A549 (cell line): ENCODE data around the gene CD164. TPM values are rescaled to one million over a fixed set of nuclear protein-coding genes. Genes with fewer than 3 reads are reported as not detected.
A peak's percentile ranks its signal among the peaks of the same experiment; 100 is the strongest.

ENCODE experiments used
- ATAC-seq, 2 experiments: fragments of 200-7000 bp in 1 of 2; fragments of >200 bp in 1 of 2; cut with Nextera tagmentation in 1 of 2; cut with Tn5 transposase in 1 of 2; 3 replicates each; pipeline versions ENCODE4 v1.8.0 to v1.9.1; 2018 to 2020; ENCODE audit warnings: mild to moderate bottlenecking in 1 of 2, moderate library complexity in 1 of 2
- CTCF ChIA-PET: fragments of 300-600 bp; sonication (Branson Sonifier 250); formaldehyde crosslinking; extraction: SDS; loops from one replicate; lab custom pipeline; 2021; ENCODE audit warnings: antibody characterized with exemption, inconsistent platforms; lab: Yijun Ruan, JAX
- POLR2A ChIA-PET: fragments of 350-600 bp; formaldehyde crosslinking; extraction: SDS; loops from one replicate; lab custom pipeline; 2021; ENCODE audit warnings: antibody characterized with exemption, inconsistent platforms; lab: Yijun Ruan, JAX
- DNase-seq, 2 experiments: peaks; one replicate each; pipeline versions ENCODE4 v3.0.0 to v3.0.0-alpha.2; 2011 to 2016; ENCODE audit warnings: low read depth in 1 of 2, low spot score in 1 of 2
- FAIRE-seq: peaks from 2 replicates; lab custom pipeline; 2011; peaks lifted over from hg19 to GRCh38; lab: Jason Lieb, UNC
- H3K27ac ChIP-seq, 2 experiments: fragments of >200 bp; sonication (Bioruptor Twin); formaldehyde crosslinking; 3 replicates each; pipeline ENCODE4 v1.5.1; 2016 to 2017
- H3K4me1 ChIP-seq: fragments of >200 bp; sonication (Bioruptor Twin); formaldehyde crosslinking; 3 replicates; pipeline ENCODE4 v1.6.1; 2016
- H3K4me2 ChIP-seq: fragments of >200 bp; sonication (Bioruptor Twin); formaldehyde crosslinking; 3 replicates; pipeline ENCODE4 v1.6.1; 2016
- H3K4me3 ChIP-seq: fragments of >200 bp; sonication (Bioruptor Twin); formaldehyde crosslinking; 3 replicates; pipeline ENCODE4 v1.5.1; 2016
- H3K9me3 ChIP-seq: fragments of >200 bp; sonication (Bioruptor Twin); formaldehyde crosslinking; 3 replicates; pipeline ENCODE4 v1.6.1; 2016
- BHLHE40 ChIP-seq: IDR thresholded peaks from 2 replicates; pipeline ENCODE4 v1.6.1; 2012; ENCODE audit warnings: low read depth, low read length, inconsistent platforms
- CBX2 ChIP-seq: fragments of 200-600 bp; sonication (generic); IDR thresholded peaks from 2 replicates; pipeline ENCODE4 v1.6.1; 2016; ENCODE audit warnings: low read depth, mild to moderate bottlenecking, borderline replicate concordance
- CEBPB ChIP-seq, 2 experiments: fragments of >200 bp in 1 of 2; sonication (Bioruptor Twin) in 1 of 2; formaldehyde crosslinking in 1 of 2; IDR thresholded peaks; 2 replicates each; pipeline ENCODE4 v1.6.1; 2012 to 2016
- CHD2 ChIP-seq: fragments of 150-350 bp; IDR thresholded peaks from 2 replicates; pipeline ENCODE4 v1.6.1; 2014; ENCODE audit warnings: low read length; ENCODE audit not compliant: partially characterized antibody
- EHF ChIP-seq: fragments of 250-450 bp; sonication (Bioruptor Pico); IDR thresholded peaks from 2 replicates; pipeline ENCODE4 v1.5.0; 2020; ENCODE audit warnings: mild to moderate bottlenecking
- EHMT2 ChIP-seq: fragments of 200-600 bp; sonication (generic); IDR thresholded peaks from 2 replicates; pipeline ENCODE4 v1.6.1; 2016; ENCODE audit warnings: antibody characterized with exemption, low read depth, mild to moderate bottlenecking, moderate library complexity
- EP300 ChIP-seq, 2 experiments: fragments of >200 bp; sonication (Bioruptor Twin); formaldehyde crosslinking; IDR thresholded peaks; 2 replicates in 1 of 2; 3 replicates in 1 of 2; pipeline ENCODE4 v1.6.1; 2016 to 2017
- FOSB ChIP-seq: fragments of 250-450 bp; sonication (Bioruptor Pico); IDR thresholded peaks from 2 replicates; pipeline ENCODE4 v1.5.0; 2020; ENCODE audit warnings: mild to moderate bottlenecking, moderate library complexity
- HDAC2 ChIP-seq: fragments of 200-600 bp; sonication (generic); IDR thresholded peaks from 2 replicates; pipeline ENCODE4 v1.6.1; 2016
- HOXB13 ChIP-seq: fragments of 250-450 bp; sonication (Bioruptor Pico); IDR thresholded peaks from 2 replicates; pipeline ENCODE4 v1.5.0; 2020; ENCODE audit warnings: low read depth, mild to moderate bottlenecking, moderate library complexity
- JUNB ChIP-seq: fragments of >200 bp; sonication (Bioruptor Twin); formaldehyde crosslinking; IDR thresholded peaks from 2 replicates; pipeline ENCODE4 v1.6.1; 2016
- KDM5A ChIP-seq: fragments of 200-600 bp; sonication (generic); IDR thresholded peaks from 2 replicates; pipeline ENCODE4 v1.6.1; 2016; ENCODE audit warnings: antibody characterized with exemption, mild to moderate bottlenecking
- MAFK ChIP-seq: fragments of 450-650 bp; IDR thresholded peaks from 2 replicates; pipeline ENCODE4 v1.6.1; 2014; ENCODE audit not compliant: partially characterized antibody
- MAZ ChIP-seq: fragments of 150-350 bp; IDR thresholded peaks from 2 replicates; pipeline ENCODE4 v1.6.1; 2014; ENCODE audit warnings: antibody characterized with exemption, low read depth, low read length, borderline replicate concordance
- NPAS2 ChIP-seq: fragments of 250-450 bp; sonication (Bioruptor Pico); IDR thresholded peaks from 2 replicates; pipeline ENCODE4 v1.8.0; 2022; ENCODE audit warnings: mild to moderate bottlenecking, moderate library complexity, borderline replicate concordance
- POLR2AphosphoS2 ChIP-seq: conservative IDR thresholded peaks from 2 replicates; pipeline ENCODE4 v1.6.1; 2012; ENCODE audit warnings: low read length, improper control_type of control experiment, inconsistent platforms
- RARB ChIP-seq: fragments of 250-450 bp; sonication (Bioruptor Pico); IDR thresholded peaks from 2 replicates; pipeline ENCODE4 v1.8.0; 2021; ENCODE audit warnings: mild to moderate bottlenecking, moderate library complexity
- RFX5 ChIP-seq: fragments of 450-650 bp; IDR thresholded peaks from 2 replicates; pipeline ENCODE4 v1.7.1; 2014; ENCODE audit warnings: antibody characterized with exemption, mild to moderate bottlenecking, moderate library complexity
- RNF2 ChIP-seq: fragments of 200-600 bp; sonication (generic); IDR thresholded peaks from 2 replicates; pipeline ENCODE4 v1.6.1; 2016; ENCODE audit warnings: low read depth, mild to moderate bottlenecking, antibody characterized with exemption, moderate library complexity, borderline replicate concordance
- SREBF2 ChIP-seq: fragments of 450-650 bp; IDR thresholded peaks from 2 replicates; pipeline ENCODE4 v1.6.1; 2014; ENCODE audit warnings: mild to moderate bottlenecking, moderate library complexity
- ZC3H11A ChIP-seq: fragments of 450-650 bp; IDR thresholded peaks from 2 replicates; pipeline ENCODE4 v1.6.1; 2014; ENCODE audit warnings: antibody characterized with exemption, mild to moderate bottlenecking
- WGBS: methylation state at CpG from one replicate; pipeline ENCODE4 v1.1.6; 2017; ENCODE audit errors: missing lambda C conversion rate; 5-methylcytosine and 5-hydroxymethylcytosine counted together
- polyA plus RNA-seq, 4 experiments: library from polyadenylated mRNA; depleted of rRNA in 3 of 4; stranded (reverse); fragments of >200 nt; fragmentation: RNase III in 1 of 4; extraction: RNeasy Plus Mini Kit Qiagen cat#74134 plus additional on column Dnase treatment in 1 of 4; gene quantifications; 2 replicates in 3 of 4; 3 replicates in 1 of 4; pipeline ENCODE4 v1.2.3, GENCODE V29; 2011 to 2017
- TF ChIP-seq, protein P1 (sequence below): fragments of >200 bp; sonication (Bioruptor Twin); formaldehyde crosslinking; IDR thresholded peaks from 3 replicates; pipeline ENCODE4 v1.6.1; 2016

The CD164 gene
- polyA plus RNA-seq, 2 of the 4 experiments (the other 2 are of a cell fraction): 91.1 to 174 TPM

DNA sequence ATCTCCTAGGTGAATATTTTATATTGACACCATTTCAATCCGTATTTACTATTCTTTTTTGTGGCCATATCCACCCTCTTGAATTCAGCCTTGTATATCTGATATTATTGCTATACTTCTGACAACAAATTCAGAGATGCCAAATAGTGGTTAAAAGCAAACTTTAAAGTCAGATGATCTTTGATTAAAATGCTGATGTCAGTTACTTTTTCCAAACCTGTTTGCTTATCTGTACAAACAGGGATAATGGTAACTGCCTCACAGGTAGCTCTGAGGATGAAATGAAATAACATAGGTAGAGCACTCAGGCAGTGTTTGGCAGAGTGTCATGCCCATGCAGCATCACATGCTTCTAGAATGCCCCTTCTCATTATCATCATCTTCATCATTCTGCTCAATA is 38.9 kb upstream of the CD164 start:
- ChIA-PET POLR2A (no interaction called here), CTCF (interaction anchor here (0.8 kb wide), 1 partner anchor 13 kb away, joined by 3 read pairs; no protein-coding TSS in a partner anchor)
- 68% methylated on average over 1 of the region's 1 CpG for WGBS
- H3K4me1 ChIP-seq: no peaks in the 10 kb centered on the region
- DNase-seq (no peak), FAIRE-seq (no peak), ATAC-seq (no peak)
- H3K4me2 ChIP-seq: no peak overlapping the region
- no peak overlapping the region for H3K4me3 ChIP-seq
- H3K9me3 ChIP-seq: no peaks in the 10 kb centered on the region
- TF ChIP-seq EP300 (IDR thresholded peaks at IDR 0.05) (no peak), MAFK (peak; percentile 55)
- H3K27ac ChIP-seq: no peak overlapping the region

DNA sequence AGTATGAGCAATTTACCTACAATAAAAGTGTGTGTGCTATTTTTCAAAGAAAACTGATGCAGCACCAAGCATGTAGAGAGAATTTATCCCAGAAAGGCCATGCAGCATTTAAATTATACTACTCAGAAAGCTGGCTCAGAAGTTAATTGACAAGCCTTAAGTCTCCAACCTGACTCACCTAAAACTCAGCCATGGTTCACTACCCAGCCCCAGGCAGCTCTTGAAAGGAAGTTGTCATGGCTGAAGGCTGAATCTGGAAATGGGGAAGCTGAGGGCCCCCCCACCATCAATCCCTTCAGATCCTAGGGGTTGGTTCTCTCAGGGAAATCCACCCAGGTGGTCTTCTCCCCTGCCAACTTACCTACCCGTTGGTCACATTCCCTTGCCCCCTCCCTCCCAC is 38.5 kb upstream of the CD164 start:
- POLR2A ChIA-PET: no interaction called here

DNA sequence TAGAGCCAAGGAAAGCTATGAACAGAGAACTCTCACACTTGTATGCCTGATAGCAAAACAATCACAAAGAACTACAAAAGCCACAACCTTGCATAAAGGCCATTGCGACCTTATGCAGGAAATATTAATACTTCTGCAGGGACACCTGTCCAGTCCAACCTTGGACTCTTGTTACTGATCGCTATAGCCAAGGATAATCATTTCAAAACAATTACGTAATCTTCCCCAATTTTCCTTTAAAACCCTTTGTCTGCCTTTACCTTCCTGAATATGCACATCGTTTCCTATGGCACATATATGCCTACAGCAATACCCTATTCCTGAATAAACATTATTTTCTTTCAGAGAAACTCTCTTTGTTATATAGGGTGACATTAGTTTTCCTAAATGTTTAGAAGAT is 35.4 kb upstream of the CD164 start:
- 86% methylated on average over 4 of the region's 4 CpGs for WGBS
- no peak for TF ChIP-seq HDAC2
- TF ChIP-seq RFX5: no peak
- TF ChIP-seq CBX2: no peak
- no peak for TF ChIP-seq POLR2AphosphoS2
- TF ChIP-seq, protein P1, sequence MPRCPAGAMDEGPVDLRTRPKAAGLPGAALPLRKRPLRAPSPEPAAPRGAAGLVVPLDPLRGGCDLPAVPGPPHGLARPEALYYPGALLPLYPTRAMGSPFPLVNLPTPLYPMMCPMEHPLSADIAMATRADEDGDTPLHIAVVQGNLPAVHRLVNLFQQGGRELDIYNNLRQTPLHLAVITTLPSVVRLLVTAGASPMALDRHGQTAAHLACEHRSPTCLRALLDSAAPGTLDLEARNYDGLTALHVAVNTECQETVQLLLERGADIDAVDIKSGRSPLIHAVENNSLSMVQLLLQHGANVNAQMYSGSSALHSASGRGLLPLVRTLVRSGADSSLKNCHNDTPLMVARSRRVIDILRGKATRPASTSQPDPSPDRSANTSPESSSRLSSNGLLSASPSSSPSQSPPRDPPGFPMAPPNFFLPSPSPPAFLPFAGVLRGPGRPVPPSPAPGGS: no peak
- TF ChIP-seq CEBPB (IDR thresholded peaks at IDR 0.05): no peak
- no peak for TF ChIP-seq FOSB (CRISPR knock-in tag)
- TF ChIP-seq EHMT2: no peak
- DNase-seq (no peak), FAIRE-seq (no peak), ATAC-seq (no peak)
- H3K4me2 ChIP-seq: no peak overlapping the region
- H3K4me1 ChIP-seq: no peaks in the 10 kb centered on the region
- no peak overlapping the region for H3K27ac ChIP-seq
- H3K9me3 ChIP-seq: no peaks in the 10 kb centered on the region
- no peak overlapping the region for H3K4me3 ChIP-seq
- ChIA-PET CTCF (no interaction called here), POLR2A (no interaction called here)

More for the DNA sequence above, 38.5 kb upstream of the CD164 start:
- WGBS: 59% methylated on average over 1 of the region's 1 CpG
- DNase-seq: no peak
- TF ChIP-seq HOXB13 (CRISPR knock-in tag) (no peak), RNF2 (no peak)
- TF ChIP-seq, all 56 proteins: peak for 0
- Histone ChIP-seq H3K9me3 (no peaks in the 10 kb centered on the region), H3K27ac (no peak overlapping the region), H3K4me1 (no peaks in the 10 kb centered on the region), H3K4me3 (no peak overlapping the region), H3K4me2 (no peak overlapping the region)
- FAIRE-seq: no peak
- ATAC-seq: no peak
- CTCF ChIA-PET: no interaction called here

DNA sequence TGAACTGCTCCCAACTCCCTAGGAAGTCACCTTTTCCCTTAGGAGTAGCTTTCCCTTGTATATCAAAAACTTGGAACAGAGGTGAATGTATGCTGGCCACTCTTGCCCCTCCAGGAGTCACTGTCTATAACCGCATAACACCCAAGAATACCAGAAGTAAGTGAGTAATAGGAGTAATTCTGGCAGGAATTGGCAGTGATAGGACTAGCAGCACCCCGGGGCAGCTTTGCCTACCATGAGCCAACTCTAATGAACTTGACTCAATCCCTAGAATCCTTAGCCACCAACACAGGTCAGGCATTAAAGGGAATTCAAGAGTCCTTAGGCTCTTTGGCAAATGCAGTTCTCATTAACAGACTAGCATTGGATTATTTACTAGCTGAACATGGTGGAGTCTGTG is 28.8 kb upstream of the CD164 start:
- no peak overlapping the region for H3K4me2 ChIP-seq
- H3K4me3 ChIP-seq: no peak overlapping the region
- POLR2A ChIA-PET: no interaction called here
- no peaks in the 10 kb centered on the region for H3K4me1 ChIP-seq
- WGBS: 60% methylated on average over 2 of the region's 2 CpGs
- CTCF ChIA-PET: no interaction called here
- no peak for TF ChIP-seq KDM5A
- no peak for TF ChIP-seq RNF2
- TF ChIP-seq EHF (CRISPR knock-in tag): no peak
- no peak for TF ChIP-seq SREBF2
- TF ChIP-seq FOSB (CRISPR knock-in tag): no peak
- no peak for TF ChIP-seq BHLHE40
- no peak for TF ChIP-seq MAZ
- no peak for TF ChIP-seq MAFK
- no peak for TF ChIP-seq CHD2
- no peak for TF ChIP-seq RARB (CRISPR knock-in tag)
- no peak for TF ChIP-seq NPAS2 (CRISPR knock-in tag)
- TF ChIP-seq POLR2AphosphoS2: no peak
- no peak for TF ChIP-seq JUNB
- no peak for TF ChIP-seq ZC3H11A
- no peaks in the 10 kb centered on the region for H3K9me3 ChIP-seq
- no peak overlapping the region for H3K27ac ChIP-seq
- FAIRE-seq (no peak), DNase-seq (no peak), ATAC-seq (no peak)
